Activated CD4-positive, alpha-beta T cell treated with anti-CD3 and anti-CD28 coated beads, Interleukin-2, amount 50 U/mL, for 1 hour (primary cell): ENCODE results near the gene MMP2.

Experiments used
- DNase-seq: peaks from one replicate; pipeline ENCODE4 v3.0.0-alpha.2; 2020

The MMP2 gene

DNA sequence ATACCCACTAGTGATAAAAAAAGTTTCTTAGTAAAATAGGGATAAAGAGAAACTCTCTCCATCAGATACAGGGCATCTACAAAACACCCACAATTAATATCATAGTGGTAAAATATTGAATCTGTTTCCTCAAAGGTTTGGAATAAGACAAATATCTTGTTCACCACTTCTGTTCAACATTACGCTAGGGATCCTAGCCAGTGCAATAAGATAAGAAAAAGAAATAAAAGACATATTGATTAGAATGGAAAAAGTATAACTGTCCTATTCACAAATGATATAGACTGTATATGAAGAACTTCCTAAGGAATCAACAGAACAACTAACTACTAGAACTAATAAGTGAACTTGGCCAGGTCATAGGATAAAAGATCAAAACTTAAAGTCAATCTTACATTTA lies 42.8 kb downstream of the MMP2 start:
- DNase-seq = no peak

DNA sequence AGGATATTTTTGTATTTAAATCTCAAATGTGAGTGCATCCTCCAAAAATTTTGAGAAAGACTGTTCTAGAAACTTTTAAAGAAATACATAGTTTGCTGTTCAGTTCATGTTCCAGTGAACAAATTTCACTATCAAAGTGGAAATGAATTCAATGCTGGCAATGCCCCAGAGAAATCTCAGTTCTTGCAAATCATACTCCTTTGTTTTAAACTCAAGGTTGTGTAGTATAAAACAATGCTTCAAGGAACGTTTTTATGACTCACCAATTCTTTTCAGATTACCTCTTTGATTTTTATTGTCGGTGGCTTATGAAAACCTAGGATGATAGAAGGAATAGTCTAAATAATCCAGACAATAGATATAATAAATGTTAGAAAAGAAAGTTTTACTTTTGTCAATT lies 47.4 kb downstream of the MMP2 start:
- no peak for DNase-seq

DNA sequence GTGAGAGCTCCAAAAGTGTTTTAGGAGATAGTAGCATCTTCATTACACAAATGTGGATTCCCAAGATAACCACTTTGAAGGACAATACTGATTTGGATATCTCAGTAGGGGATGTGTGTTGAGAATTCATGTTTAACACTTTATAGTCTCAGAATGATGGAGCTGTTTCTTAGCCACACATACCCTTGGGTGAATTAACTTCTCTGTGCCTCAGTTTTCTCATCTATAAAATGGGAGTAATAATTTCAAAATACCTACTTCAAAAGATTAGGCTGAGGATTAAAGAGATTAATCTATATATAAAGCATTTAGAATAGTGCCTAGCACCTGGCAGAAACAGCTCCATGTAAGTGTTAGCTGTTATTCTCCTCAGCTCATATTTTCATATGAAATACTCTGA lies 48.9 kb downstream of the MMP2 start:
- DNase-seq = no peak

DNA sequence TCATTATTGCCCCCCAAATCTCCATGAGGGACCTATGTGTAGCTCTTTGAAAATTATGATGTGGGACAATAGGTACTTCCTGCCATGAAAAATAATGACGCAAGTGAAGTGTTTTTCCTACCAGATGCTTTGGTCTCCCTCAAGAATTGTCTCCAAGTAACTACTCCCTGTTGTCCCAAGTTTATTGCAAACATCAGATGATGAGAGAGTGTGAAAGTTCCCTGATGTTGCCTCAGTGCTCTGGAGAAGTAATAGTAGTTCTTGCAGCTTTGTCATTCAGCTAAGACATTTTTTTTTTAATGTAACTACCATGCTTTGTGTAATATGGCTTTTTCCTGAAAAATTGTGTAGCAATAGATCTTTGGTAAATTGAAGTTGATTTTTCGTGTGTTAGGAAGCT lies 50.0 kb downstream of the MMP2 start:
- no peak for DNase-seq

DNA sequence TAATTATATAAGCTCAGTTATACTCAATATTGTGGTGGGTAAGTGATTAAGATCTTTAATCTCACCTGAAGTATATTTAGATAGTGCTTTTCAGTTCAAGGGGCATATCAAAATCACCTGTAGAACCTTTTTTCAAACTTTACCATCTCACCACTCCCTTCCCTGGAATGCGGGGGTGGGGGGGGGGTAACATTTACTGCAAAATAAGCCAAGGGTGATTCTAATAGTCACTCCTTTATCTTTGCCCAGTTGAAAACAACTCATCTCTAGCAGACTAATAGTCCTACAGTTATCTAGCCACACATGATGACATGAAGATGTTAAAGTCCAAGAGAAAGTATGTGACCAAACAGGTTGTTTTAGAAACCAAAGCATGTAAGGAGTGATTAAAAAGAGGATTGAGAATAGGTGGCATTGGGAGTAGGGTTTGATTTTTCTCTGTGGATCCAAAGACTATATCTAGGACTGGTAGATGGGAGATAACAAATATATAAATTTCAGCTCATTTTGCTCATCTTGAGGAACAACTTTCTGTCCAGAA lies 51.4 kb downstream of the MMP2 start:
- DNase-seq = no peak

DNA sequence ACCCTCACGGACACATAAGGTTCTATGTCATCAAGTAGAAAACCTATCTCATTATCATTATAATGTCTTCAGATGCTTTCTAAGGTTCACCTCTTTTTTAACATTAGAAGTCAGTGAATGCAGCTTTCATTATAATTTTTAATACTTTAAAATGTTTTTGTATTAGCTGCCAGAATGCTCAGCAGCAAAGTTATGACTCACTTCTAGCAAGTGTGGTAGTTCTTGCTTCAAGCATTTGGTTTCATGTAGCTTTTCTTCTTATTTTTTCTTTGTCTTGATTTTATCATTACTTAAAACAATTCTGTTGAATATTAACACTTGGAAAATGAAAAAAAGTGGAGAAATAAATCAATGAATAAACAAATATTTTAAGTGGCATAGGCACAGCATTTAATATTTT lies 53.2 kb downstream of the MMP2 start:
- DNase-seq = no peak

DNA sequence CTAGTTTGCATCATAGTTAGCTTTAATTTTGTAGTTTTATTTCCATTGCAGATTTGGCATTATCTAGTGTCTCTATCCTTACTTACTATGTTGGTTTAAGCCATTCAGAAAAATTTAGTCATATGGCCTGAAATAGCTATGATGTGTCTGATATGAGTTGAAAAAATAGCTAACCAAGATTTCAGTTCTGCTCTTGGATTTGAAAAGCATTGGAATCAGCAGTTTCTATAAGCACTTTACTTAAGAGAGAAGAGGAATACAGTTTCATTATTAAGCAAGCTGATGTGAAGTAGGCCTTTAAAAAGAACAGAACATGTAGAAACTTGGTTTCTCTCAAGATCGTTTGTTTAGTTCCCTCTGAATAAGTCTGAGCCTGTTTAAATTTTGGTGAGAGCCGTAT lies 55.8 kb downstream of the MMP2 start:
- DNase-seq = no peak

DNA sequence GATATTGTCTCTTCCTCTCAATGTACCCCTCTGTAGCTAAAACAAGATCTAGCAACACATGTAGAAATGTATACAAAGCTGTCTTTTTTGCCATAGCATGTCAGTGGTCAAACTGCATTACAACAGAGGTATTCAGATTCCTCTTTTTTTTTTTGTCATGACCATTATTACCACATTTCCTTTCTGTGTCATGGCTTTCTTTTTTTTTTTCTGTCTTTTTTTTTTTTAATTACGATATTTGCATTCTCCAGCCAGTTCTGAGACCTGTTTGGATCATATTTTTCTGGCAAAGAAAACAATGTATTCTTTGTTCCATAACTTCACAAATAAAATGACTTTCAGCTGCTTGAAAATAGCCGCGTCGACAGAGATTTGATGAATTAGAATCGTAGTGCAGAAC lies 60.1 kb downstream of the MMP2 start:
- no peak for DNase-seq

DNA sequence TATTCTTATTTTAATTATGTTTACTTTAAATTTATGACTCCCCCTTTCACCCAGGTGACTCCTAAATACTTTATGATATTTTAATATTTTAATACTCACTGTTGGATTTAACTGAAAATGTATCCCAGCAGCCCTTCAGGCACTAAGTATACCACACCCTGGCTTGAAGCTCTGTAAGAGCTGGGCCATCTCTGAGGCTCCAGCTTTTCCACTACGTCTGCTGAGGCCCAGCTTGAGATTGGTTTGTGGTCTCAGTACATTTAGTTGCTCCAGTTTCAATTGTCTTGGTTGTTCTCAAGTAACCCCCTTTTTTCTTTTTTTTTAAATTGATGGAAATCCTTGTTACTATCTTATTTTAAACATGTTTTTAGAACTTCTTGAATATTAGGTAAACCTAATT lies 60.5 kb downstream of the MMP2 start:
- no peak for DNase-seq

DNA sequence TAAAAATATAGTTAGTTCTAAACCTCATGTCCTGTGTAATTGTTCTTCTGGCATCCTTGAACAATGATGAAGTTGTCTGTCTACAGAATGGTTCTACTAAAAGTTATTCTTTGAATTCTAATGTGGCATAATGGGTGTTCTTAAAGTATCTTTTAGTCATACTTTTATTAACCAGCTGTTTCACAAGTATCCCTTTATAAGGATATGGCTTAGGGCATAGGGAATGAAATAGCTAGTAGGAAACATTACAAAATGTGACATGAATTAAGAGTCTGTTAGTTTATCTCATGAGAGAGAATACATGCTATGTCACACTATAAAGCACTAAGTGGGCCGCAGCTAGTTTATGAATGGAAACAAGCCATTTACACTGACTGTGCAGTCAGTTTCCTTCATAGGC lies 61.2 kb downstream of the MMP2 start:
- no peak for DNase-seq

DNA sequence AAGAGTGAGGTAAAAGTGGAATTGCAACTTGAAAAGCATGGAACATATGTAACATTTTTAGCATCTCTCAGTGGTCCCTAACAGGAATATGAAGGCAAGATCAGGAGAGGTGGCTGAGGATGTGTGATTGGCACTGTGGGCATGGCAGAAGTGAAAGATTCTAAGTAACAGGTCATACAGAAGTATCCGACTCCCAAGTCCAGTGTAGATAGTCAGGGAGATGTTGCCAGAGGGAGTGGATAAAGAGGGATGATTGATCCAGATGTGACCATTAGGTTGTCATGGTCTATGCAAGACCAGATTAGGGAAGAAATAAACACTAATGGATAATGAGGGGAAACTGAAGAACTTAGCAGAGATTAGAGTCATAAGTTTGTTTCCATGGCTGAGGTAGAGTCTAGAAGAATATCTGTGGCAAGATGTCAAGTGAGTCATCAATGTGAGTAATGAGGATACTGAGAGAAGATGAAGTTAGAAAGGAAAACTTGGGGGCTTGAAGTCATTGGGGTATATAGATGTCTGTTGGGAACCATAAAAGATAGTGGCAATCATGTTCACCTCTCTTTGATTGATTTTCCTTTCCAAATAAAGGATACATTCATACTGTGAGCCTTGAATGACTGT lies 63.6 kb downstream of the MMP2 start:
- no peak for DNase-seq

DNA sequence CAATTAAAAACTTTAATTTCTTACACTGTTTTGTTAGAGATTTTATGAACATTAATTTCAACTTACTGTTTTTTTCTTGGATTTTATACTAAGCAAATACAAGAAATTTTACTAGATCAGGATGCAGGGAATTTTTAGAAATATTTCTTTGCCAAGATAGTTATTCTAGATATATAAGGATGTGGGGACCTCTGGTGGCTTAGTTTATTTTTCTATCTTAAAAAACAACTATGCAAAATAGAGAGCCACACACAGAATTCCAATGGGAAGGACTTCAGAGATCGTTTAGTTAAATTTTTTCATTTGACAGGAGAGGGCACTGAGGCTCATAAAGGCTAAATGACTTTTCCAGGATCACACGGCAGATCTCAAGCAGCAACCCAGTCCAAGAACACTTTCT lies 64.5 kb downstream of the MMP2 start:
- DNase-seq = no peak

DNA sequence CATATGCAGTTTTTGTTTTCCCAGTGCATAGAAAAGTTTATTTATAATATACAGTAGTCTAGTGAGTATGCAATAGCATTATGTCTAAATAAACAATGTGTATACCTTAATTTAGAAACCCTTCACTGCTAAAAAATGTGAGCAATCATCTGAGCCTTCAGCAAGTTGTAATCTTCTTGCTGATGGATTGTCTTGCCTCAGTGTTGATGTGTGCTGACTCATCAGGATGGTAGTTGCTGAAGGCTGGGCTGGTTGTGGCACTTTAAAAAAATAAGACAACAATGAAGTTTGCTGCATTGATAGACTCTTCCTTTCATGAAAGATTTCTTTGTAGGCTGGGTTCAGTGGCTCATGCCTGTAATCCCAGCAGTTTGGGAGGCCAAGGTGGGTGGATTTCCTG lies 73.6 kb downstream of the MMP2 start:
- no peak for DNase-seq

DNA sequence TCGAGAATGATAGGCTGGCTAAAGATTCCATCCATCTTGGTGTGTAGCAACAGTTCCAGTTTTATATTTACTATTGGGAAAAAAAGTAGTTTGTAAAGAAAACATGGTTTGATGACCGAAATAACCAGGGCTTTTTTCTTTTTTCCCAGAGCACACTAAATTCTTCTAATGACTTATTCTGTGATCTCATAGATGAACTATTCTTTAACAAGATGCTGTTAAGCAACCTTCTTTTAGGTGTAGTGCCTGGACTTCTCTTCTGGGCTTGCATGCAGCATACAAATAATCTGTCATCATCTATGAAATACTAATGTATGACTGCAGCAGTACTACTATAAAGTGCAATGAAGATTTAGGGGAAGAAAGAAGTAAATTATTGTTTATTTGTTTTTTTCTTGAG lies 76.4 kb downstream of the MMP2 start:
- no peak for DNase-seq
